ENCODE measurements around the gene CCDC122. TPM values are rescaled to one million over a fixed set of nuclear protein-coding genes. Genes with fewer than 3 reads are reported as not detected.

Gene CCDC122
- total RNA-seq, 4 donors from 2014 or later: 2.0 to 6.0 (median 3.6) TPM

GRCh38 chr13:43799191-43799590, 80.3 kb downstream of the CCDC122 start:
- no peaks in the 10 kb centered on the region for H3K27me3 ChIP-seq
- no peak for DNase-seq (ENCODE audit: low spot score in 2 of 2)
- no peak overlapping the region for H3K27ac ChIP-seq
- H3K4me1 ChIP-seq: no peaks in the 10 kb centered on the region
- no peaks in the 10 kb centered on the region for H3K9me3 ChIP-seq
- no peak overlapping the region for H3K4me3 ChIP-seq
- TF ChIP-seq POLR2AphosphoS5 (IDR thresholded peaks at IDR 0.05): no peak
- TF ChIP-seq CTCF (IDR thresholded peaks at IDR 0.05): no peak
- no peak for TF ChIP-seq EP300 (IDR thresholded peaks at IDR 0.05)
- TF ChIP-seq POLR2A (IDR thresholded peaks at IDR 0.05): no peak
- no peaks in the 10 kb centered on the region for H3K36me3 ChIP-seq
- 66% methylated on average over 4 of the region's 4 CpGs for WGBS

- H3K4me3 ChIP-seq: no peak overlapping the region
- no peak overlapping the region for H3K27ac ChIP-seq
- DNase-seq (ENCODE audit: low spot score in 2 of 2): no peak
- H3K36me3 ChIP-seq: no peaks in the 10 kb centered on the region
- H3K27me3 ChIP-seq: no peaks in the 10 kb centered on the region
- no peaks in the 10 kb centered on the region for H3K9me3 ChIP-seq
- WGBS: 52% methylated on average over 3 of the region's 3 CpGs
- TF ChIP-seq POLR2AphosphoS5 (IDR thresholded peaks at IDR 0.05): no peak
- TF ChIP-seq EP300 (IDR thresholded peaks at IDR 0.05): no peak
- no peak for TF ChIP-seq CTCF (IDR thresholded peaks at IDR 0.05)
- TF ChIP-seq POLR2A (IDR thresholded peaks at IDR 0.05): no peak
- no peaks in the 10 kb centered on the region for H3K4me1 ChIP-seq
These were observed 81.7 kb downstream of the CCDC122 start for GRCh38 chr13:43797869-43798268.

DNA sequence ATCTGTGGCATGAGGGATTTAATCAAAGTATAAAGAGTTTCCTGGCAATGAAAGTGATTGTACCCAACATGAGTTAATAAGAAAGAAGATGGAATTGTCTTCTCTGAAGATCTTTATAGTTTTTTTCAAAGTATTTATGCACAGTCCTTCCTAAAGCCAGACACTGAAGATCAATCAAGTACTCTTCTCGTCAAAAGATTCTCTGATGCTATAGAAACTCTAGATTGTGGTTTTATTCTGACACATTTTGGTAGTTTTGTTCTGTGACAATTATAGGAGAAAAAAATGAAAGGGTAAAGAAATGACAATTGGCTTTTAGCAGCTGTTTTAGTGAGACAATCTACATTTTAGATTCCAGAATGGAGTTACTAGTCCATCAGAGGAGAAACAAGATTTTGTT, 82.4 kb downstream of the CCDC122 start:
- no peaks in the 10 kb centered on the region for H3K9me3 ChIP-seq
- TF ChIP-seq EP300 (IDR thresholded peaks at IDR 0.05) (no peak), POLR2A (IDR thresholded peaks at IDR 0.05) (no peak), POLR2AphosphoS5 (IDR thresholded peaks at IDR 0.05) (no peak), CTCF (IDR thresholded peaks at IDR 0.05) (no peak)
- no peak overlapping the region for H3K4me3 ChIP-seq
- H3K27me3 ChIP-seq: no peaks in the 10 kb centered on the region
- H3K27ac ChIP-seq: no peak overlapping the region
- 85% methylated on average over 1 of the region's 1 CpG for WGBS
- no peak for DNase-seq (ENCODE audit: low spot score in 2 of 2)
- H3K36me3 ChIP-seq: no peaks in the 10 kb centered on the region
- H3K4me1 ChIP-seq: no peaks in the 10 kb centered on the region

DNA sequence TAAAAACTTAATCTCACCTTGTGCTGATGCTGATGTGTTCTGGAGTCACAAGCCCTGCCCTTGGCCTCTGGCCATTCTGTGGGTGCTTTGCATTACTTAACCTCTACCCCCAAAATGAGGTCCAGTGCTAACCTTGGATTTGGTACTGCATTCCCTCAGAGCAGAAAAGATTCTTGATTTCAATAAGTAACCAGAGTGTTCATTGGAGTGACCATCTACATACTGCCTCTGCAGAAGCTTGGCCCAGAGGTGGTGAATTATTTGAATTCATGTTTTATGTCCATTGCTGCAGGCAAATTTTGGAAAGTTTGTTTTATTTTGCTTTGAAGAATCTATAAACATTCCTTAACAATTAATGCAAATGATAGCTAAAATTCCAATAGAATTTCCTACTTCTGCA, 85.1 kb downstream of the CCDC122 start:
- DNase-seq (ENCODE audit: low spot score in 2 of 2): no peak

More for the DNA sequence above, 85.1 kb downstream of the CCDC122 start:
- H3K27ac ChIP-seq: no peak overlapping the region
- H3K36me3 ChIP-seq: no peaks in the 10 kb centered on the region
- no peak overlapping the region for H3K4me3 ChIP-seq
- no peaks in the 10 kb centered on the region for H3K9me3 ChIP-seq
- no peak for TF ChIP-seq CTCF (IDR thresholded peaks at IDR 0.05)
- no peak for TF ChIP-seq POLR2AphosphoS5 (IDR thresholded peaks at IDR 0.05)
- TF ChIP-seq EP300 (IDR thresholded peaks at IDR 0.05): no peak
- TF ChIP-seq POLR2A (IDR thresholded peaks at IDR 0.05): no peak
- H3K27me3 ChIP-seq: no peaks in the 10 kb centered on the region
- no peaks in the 10 kb centered on the region for H3K4me1 ChIP-seq

All from suprapubic skin (tissue), 4 donors.